ENCODE results near the gene ZBED2.
A peak's percentile ranks its signal among the peaks of the same experiment; 100 is the strongest.

ZBED2 gene

GRCh38 chr3:111617912-111618601 lies 22.9 kb upstream of the ZBED2 start:
- no peak overlapping the region for H3K27ac ChIP-seq (replicated peaks)
- H3K27me3 ChIP-seq (ENCODE audit: insufficient read depth, poor library complexity, severe bottlenecking), result no peaks in the 10 kb centered on the region
- DNase-seq (ENCODE audit: low read depth in 1 of 2, low spot score in 1 of 2), result no peak
- no peak overlapping the region for H3K4me3 ChIP-seq (replicated peaks; ENCODE audit: insufficient read depth, low read length)
- TF ChIP-seq POLR2AphosphoS5 (IDR thresholded peaks at IDR 0.05; ENCODE audit: low read depth) (no peak), CTCF (IDR thresholded peaks at IDR 0.05; ENCODE audit: insufficient read depth, low read length) (no peak), SPI1 (IDR thresholded peaks at IDR 0.05; ENCODE audit: borderline replicate concordance, low read depth) (no peak)
- TF ChIP-seq, protein P1, sequence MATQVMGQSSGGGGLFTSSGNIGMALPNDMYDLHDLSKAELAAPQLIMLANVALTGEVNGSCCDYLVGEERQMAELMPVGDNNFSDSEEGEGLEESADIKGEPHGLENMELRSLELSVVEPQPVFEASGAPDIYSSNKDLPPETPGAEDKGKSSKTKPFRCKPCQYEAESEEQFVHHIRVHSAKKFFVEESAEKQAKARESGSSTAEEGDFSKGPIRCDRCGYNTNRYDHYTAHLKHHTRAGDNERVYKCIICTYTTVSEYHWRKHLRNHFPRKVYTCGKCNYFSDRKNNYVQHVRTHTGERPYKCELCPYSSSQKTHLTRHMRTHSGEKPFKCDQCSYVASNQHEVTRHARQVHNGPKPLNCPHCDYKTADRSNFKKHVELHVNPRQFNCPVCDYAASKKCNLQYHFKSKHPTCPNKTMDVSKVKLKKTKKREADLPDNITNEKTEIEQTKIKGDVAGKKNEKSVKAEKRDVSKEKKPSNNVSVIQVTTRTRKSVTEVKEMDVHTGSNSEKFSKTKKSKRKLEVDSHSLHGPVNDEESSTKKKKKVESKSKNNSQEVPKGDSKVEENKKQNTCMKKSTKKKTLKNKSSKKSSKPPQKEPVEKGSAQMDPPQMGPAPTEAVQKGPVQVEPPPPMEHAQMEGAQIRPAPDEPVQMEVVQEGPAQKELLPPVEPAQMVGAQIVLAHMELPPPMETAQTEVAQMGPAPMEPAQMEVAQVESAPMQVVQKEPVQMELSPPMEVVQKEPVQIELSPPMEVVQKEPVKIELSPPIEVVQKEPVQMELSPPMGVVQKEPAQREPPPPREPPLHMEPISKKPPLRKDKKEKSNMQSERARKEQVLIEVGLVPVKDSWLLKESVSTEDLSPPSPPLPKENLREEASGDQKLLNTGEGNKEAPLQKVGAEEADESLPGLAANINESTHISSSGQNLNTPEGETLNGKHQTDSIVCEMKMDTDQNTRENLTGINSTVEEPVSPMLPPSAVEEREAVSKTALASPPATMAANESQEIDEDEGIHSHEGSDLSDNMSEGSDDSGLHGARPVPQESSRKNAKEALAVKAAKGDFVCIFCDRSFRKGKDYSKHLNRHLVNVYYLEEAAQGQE (IDR thresholded peaks at IDR 0.05; ENCODE audit: insufficient replicate concordance, low read depth), result no peak

DNA sequence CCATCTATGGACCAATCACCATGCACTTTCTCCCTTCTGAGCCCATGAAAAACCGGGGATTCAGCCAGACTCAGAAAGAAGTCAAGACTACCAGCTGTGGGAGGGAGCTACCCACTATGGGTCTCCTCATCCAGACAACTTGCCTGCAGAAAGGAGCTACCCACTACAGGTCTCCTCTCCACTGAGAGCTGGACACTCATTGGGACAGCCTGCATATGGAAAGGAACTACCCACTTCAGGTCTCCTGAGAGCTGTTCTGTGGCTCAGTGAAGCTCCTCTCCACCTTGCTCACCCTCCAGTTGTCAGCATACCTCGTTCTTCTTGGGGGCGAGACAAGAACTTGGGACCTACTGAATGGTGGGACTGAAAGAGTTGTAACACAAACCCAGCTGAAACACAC lies 22.3 kb upstream of the ZBED2 start:
- Histone ChIP-seq H3K27me3 (ENCODE audit: insufficient read depth, poor library complexity, severe bottlenecking) (no peaks in the 10 kb centered on the region), H3K4me3 (replicated peaks; ENCODE audit: insufficient read depth, low read length) (no peak overlapping the region), H3K27ac (replicated peaks) (no peak overlapping the region)
- no peak for TF ChIP-seq POLR2AphosphoS5 (IDR thresholded peaks at IDR 0.05; ENCODE audit: low read depth)
- TF ChIP-seq CTCF (IDR thresholded peaks at IDR 0.05; ENCODE audit: insufficient read depth, low read length), result no peak
- TF ChIP-seq, protein P1 (IDR thresholded peaks at IDR 0.05; ENCODE audit: insufficient replicate concordance, low read depth), result no peak
- DNase-seq (ENCODE audit: low read depth in 1 of 2, low spot score in 1 of 2), result no peak

DNA sequence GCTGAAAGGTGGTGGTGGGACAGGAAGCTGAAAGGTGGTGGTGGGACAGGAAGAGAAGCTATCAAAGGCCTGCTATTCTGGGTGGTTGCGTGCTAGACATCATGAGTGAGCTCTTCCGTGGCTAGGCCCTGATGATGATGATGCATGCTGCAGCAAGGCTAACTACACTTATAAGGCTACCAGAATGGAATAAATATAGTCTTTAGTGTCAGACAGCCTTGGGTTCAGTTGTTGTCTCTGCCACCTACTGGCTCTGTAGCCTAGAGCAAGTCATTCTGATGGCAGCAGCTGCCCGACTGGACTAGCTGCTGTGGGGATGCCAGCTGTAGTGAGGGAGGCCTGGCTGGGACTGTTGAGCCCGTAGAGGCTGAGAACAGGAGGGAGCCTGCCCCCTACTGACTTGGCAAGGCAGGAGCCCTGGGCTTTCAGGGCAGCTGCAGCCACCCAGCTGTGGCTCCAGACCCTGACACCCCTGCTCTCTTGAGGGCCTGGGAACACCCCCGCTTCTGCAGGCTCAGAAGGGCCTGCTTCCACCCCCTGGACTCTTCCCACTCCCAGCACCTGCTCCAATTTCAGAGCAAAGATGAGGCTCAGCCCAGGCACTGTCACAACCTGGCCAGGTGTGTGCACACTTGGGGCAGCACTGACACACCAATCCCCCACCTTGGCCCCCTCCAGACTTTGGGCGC lies 21.4 kb upstream of the ZBED2 start:
- no peaks in the 10 kb centered on the region for H3K27me3 ChIP-seq (ENCODE audit: insufficient read depth, poor library complexity, severe bottlenecking)
- TF ChIP-seq SPI1 (IDR thresholded peaks at IDR 0.05; ENCODE audit: borderline replicate concordance, low read depth) (no peak), CTCF (IDR thresholded peaks at IDR 0.05; ENCODE audit: insufficient read depth, low read length) (no peak)
- no peak for DNase-seq (ENCODE audit: low read depth in 1 of 2, low spot score in 1 of 2)
- H3K4me3 ChIP-seq (replicated peaks; ENCODE audit: insufficient read depth, low read length), result no peak overlapping the region
- no peak overlapping the region for H3K27ac ChIP-seq (replicated peaks)

GRCh38 chr3:111615880-111616279 lies 20.7 kb upstream of the ZBED2 start:
- no peaks in the 10 kb centered on the region for H3K27me3 ChIP-seq (ENCODE audit: insufficient read depth, poor library complexity, severe bottlenecking)
- H3K27ac ChIP-seq (replicated peaks), result no peak overlapping the region

More at GRCh38 chr3:111615880-111616279, 20.7 kb upstream of the ZBED2 start:
- no peak for DNase-seq (ENCODE audit: low read depth in 1 of 2, low spot score in 1 of 2)
- TF ChIP-seq SPI1 (IDR thresholded peaks at IDR 0.05; ENCODE audit: borderline replicate concordance, low read depth) (peak; percentile 41; the same call in 1 of the 2 replicates), GABPA (IDR thresholded peaks at IDR 0.05; ENCODE audit: low read depth) (no peak)
- no peak overlapping the region for H3K4me3 ChIP-seq (replicated peaks; ENCODE audit: insufficient read depth, low read length)

Measured in HL-60 (cell line).